Measurements from ENCODE around the gene SPTLC2. TPM values are rescaled to one million over a fixed set of nuclear protein-coding genes. Genes with fewer than 3 reads are reported as not detected.
A peak's percentile ranks its signal among the peaks of the same experiment; 100 is the strongest.

Gene SPTLC2
- total and polyA plus RNA-seq, 2 of the 13 experiments (the other 11 are each of a cell fraction or from before 2014, with no cell fraction given), result 17.4 to 17.5 TPM

GRCh38 chr14:77498984-77499527 lies 117.4 kb downstream of the SPTLC2 start (continued):
- TF ChIP-seq REST (IDR thresholded peaks at IDR 0.05; ENCODE audit: borderline replicate concordance in 1 of 2, low read depth in 1 of 2, low read length in 2 of 2), result no peak
- TF ChIP-seq, protein P1, sequence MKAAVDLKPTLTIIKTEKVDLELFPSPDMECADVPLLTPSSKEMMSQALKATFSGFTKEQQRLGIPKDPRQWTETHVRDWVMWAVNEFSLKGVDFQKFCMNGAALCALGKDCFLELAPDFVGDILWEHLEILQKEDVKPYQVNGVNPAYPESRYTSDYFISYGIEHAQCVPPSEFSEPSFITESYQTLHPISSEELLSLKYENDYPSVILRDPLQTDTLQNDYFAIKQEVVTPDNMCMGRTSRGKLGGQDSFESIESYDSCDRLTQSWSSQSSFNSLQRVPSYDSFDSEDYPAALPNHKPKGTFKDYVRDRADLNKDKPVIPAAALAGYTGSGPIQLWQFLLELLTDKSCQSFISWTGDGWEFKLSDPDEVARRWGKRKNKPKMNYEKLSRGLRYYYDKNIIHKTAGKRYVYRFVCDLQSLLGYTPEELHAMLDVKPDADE (CRISPR knock-in tag; IDR thresholded peaks at IDR 0.05), result 0 out of 2 replicates have a peak, but pooled peaks have one; percentile 10
- TF ChIP-seq ZFX (CRISPR knock-in tag; IDR thresholded peaks at IDR 0.05; ENCODE audit: low read depth), result peak; percentile 76
- TF ChIP-seq HIVEP1 (CRISPR knock-in tag; IDR thresholded peaks at IDR 0.05), result no peak
- TF ChIP-seq, protein P2, sequence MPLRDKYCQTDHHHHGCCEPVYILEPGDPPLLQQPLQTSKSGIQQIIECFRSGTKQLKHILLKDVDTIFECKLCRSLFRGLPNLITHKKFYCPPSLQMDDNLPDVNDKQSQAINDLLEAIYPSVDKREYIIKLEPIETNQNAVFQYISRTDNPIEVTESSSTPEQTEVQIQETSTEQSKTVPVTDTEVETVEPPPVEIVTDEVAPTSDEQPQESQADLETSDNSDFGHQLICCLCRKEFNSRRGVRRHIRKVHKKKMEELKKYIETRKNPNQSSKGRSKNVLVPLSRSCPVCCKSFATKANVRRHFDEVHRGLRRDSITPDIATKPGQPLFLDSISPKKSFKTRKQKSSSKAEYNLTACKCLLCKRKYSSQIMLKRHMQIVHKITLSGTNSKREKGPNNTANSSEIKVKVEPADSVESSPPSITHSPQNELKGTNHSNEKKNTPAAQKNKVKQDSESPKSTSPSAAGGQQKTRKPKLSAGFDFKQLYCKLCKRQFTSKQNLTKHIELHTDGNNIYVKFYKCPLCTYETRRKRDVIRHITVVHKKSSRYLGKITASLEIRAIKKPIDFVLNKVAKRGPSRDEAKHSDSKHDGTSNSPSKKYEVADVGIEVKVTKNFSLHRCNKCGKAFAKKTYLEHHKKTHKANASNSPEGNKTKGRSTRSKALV (CRISPR knock-in tag; IDR thresholded peaks at IDR 0.05), result no peak; the same call in 1 of the 2 replicates
- TF ChIP-seq NR2F2 (IDR thresholded peaks at IDR 0.05; ENCODE audit: borderline replicate concordance, low read depth), result peak; percentile 70
- no peak for TF ChIP-seq ZNF749 (CRISPR knock-in tag; IDR thresholded peaks at IDR 0.05; ENCODE audit: borderline replicate concordance)
- TF ChIP-seq NFE2L1 (CRISPR knock-in tag; IDR thresholded peaks at IDR 0.05; ENCODE audit: borderline replicate concordance), result no peak
- TF ChIP-seq RERE (CRISPR knock-in tag; IDR thresholded peaks at IDR 0.05; ENCODE audit: low read depth), result no peak
- TF ChIP-seq ZFY (CRISPR knock-in tag; IDR thresholded peaks at IDR 0.05), result peak; percentile 55; the same call in 1 of the 2 replicates
- no peak for TF ChIP-seq CENPBD1 (CRISPR knock-in tag; IDR thresholded peaks at IDR 0.05; ENCODE audit: borderline replicate concordance, low read depth)
- TF ChIP-seq ZNF468 (CRISPR knock-in tag; IDR thresholded peaks at IDR 0.05), result no peak
- TF ChIP-seq YEATS2 (CRISPR knock-in tag; IDR thresholded peaks at IDR 0.05; ENCODE audit: borderline replicate concordance), result 0 out of 2 replicates have a peak, but pooled peaks have one; percentile 4
- TF ChIP-seq, protein P3, sequence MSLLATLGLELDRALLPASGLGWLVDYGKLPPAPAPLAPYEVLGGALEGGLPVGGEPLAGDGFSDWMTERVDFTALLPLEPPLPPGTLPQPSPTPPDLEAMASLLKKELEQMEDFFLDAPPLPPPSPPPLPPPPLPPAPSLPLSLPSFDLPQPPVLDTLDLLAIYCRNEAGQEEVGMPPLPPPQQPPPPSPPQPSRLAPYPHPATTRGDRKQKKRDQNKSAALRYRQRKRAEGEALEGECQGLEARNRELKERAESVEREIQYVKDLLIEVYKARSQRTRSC (CRISPR knock-in tag; IDR thresholded peaks at IDR 0.05; ENCODE audit: low read depth), result peak; percentile 30; the same call in 1 of the 2 replicates
